Measurements from ENCODE around the gene IQCB1.

Gene IQCB1

DNA sequence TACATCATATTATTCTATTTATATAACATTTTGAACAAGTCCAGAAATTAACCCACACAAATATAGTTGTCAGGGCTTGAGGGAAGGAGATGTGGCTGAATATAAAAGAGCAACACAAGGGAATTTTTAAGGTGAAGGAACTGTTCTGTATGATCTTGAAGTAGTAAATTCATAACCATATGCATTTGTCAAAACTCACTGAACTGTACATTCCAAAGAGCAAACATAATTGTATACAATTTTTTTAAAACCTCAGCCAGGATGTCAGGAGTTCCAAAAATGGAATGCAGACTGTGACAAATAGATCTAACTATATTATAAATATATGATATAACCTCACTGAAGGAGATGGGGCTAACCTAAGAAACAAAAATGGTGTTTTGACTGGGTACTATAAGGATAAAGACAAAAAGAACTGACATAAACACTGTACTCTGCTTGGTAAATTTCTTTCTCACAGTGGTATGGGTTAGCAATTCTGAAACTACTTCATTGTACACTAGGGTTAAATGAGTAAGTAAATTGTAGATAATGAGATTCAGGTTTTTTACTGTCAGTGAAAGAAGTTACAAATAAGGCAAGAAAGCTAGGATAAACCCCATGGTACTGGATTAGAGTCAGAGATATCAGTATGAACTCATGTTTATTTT lies 99.7 kb downstream of the IQCB1 start:
- no peak for FAIRE-seq
- DNase-seq (ENCODE audit: insufficient read length, low spot score) = no peak
- TF ChIP-seq, protein P1, sequence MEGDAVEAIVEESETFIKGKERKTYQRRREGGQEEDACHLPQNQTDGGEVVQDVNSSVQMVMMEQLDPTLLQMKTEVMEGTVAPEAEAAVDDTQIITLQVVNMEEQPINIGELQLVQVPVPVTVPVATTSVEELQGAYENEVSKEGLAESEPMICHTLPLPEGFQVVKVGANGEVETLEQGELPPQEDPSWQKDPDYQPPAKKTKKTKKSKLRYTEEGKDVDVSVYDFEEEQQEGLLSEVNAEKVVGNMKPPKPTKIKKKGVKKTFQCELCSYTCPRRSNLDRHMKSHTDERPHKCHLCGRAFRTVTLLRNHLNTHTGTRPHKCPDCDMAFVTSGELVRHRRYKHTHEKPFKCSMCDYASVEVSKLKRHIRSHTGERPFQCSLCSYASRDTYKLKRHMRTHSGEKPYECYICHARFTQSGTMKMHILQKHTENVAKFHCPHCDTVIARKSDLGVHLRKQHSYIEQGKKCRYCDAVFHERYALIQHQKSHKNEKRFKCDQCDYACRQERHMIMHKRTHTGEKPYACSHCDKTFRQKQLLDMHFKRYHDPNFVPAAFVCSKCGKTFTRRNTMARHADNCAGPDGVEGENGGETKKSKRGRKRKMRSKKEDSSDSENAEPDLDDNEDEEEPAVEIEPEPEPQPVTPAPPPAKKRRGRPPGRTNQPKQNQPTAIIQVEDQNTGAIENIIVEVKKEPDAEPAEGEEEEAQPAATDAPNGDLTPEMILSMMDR (IDR thresholded peaks at IDR 0.05; ENCODE audit: insufficient read depth, missing control alignments) = no peak

DNA sequence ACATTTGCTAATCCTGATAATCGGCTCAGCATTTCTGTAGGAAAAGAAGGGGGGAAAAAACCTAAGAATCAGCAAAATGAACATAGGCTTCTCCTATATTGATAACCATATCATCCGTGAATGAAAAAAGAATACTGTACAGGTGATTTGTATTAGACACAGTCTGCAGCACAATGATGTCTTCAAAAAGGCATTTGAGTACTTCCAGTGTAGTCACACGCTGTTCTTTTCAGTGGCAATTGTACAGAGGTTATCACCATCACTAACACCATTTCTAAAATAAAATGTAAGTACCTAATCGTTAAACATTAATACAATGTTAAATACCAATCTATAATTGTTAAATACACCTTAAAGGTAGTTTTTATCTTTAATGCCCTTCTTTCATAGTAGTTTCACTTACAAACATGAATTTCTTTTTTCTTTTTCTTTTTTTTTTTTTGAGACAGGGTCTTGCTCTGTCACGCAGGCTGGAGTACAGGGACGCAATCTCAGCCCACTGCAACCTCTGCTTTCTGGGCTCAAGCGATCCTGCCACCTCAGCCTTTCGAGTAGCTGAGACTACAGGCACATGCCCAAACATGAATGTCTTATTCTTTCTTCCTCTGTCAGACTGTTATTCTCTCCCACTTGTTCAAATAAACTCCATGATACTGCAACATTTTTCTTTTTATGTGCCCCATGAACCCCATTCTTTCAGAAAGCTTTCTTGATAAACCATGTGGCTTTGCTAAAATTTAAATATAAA lies 103.7 kb downstream of the IQCB1 start:
- FAIRE-seq (peak; percentile 89), DNase-seq (ENCODE audit: insufficient read length, low spot score) (no peak)

GRCh38 chr3:121724130-121724529 lies 110.7 kb downstream of the IQCB1 start:
- FAIRE-seq (no peak), DNase-seq (ENCODE audit: insufficient read length, low spot score) (no peak)
- TF ChIP-seq, protein P1 (IDR thresholded peaks at IDR 0.05; ENCODE audit: insufficient read depth, missing control alignments) = no peak

More for the DNA sequence above, 103.7 kb downstream of the IQCB1 start:
- TF ChIP-seq, protein P1 (IDR thresholded peaks at IDR 0.05; ENCODE audit: insufficient read depth, missing control alignments) = no peak

GRCh38 chr3:121723485-121723884 lies 111.4 kb downstream of the IQCB1 start:
- no peak for DNase-seq (ENCODE audit: insufficient read length, low spot score)
- TF ChIP-seq, protein P1 (IDR thresholded peaks at IDR 0.05; ENCODE audit: insufficient read depth, missing control alignments) = no peak
- FAIRE-seq = no peak

GRCh38 chr3:121722411-121722810 lies 112.4 kb downstream of the IQCB1 start:
- DNase-seq (ENCODE audit: insufficient read length, low spot score) (no peak), FAIRE-seq (no peak)
- TF ChIP-seq, protein P1 (IDR thresholded peaks at IDR 0.05; ENCODE audit: insufficient read depth, missing control alignments) = no peak

DNA sequence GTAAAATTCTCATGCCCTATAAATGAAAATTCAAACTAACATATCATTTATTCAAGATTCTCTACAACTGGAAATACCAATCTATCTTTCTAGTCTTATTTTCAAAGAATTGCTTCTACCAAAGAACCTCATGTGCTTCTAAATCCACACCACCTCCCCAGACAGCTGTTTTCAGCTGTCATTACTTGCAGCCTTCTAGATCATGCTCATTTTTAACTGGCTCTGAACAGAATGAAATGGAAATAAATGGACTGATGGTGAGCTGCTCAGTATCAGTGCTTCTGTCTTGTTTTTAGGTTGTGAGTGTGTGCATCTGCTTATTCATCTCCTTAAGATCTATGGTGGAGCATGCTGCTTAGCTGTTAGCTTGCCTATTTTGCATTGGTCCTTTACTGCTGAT lies 114.7 kb downstream of the IQCB1 start:
- FAIRE-seq (no peak), DNase-seq (ENCODE audit: insufficient read length, low spot score) (no peak)
- TF ChIP-seq, protein P1 (IDR thresholded peaks at IDR 0.05; ENCODE audit: insufficient read depth, missing control alignments) = no peak
